GM18951 (cell line): ENCODE data around the gene CACNA1B.

ENCODE experiments used
- POLR2A ChIP-seq: IDR thresholded peaks from 4 replicates; pipeline ENCODE4 v1.6.1; 2011; ENCODE audit warnings: mild to moderate bottlenecking; ENCODE audit not compliant: insufficient read length, insufficient read depth; ENCODE audit errors: extremely low read depth
- in situ Hi-C: fragments of 300-500 bp; cut with MboI; formaldehyde crosslinking; loops from one replicate; pipeline ENCODE4 v1.12.0; 2022; ENCODE audit warnings: low sequenced_read_pairs, mixed read lengths, inconsistent platforms; ENCODE audit not compliant: unreplicated experiment

The CACNA1B gene

DNA sequence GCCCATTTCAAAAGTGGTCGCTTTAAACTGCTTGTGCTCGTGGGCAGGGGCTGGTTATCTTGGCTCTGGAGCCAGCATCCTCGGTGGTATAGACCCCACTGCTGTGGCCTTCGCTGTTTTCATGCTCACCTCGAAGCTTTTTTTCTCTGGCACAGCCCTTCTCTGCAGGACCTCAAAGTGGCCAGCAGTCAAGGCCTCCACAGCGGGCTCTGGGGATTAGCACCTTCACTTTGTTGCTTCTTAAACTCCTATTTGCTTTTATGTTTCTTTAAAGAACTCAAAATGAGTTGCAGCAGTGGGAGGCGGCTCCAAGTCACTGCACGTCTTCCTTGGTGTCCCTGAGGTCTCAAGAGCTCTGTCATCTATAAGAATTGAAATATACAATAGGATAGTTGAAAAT is 165.1 kb downstream of the CACNA1B start:
- in situ Hi-C loops: no loop called here
- TF ChIP-seq POLR2A: no peak

DNA sequence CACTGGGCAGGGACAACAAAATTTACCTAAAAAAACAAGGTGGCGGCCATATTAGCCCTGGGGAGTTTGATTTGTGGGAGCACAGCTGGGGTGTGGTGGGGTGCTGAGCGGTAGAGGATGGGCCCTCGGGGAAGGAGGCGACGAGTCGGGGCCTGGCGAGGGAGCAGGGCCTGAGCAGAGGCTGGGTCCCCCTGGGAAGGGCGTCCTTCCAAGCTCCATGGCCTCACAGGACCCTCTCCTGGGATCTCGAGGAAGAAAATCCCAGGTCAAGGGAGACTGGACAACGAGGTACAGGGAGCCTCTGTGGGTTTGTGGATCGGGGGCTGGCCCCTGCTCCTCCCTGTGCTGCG is 165.5 kb downstream of the CACNA1B start:
- in situ Hi-C loops: no loop called here
- TF ChIP-seq POLR2A: no peak

DNA sequence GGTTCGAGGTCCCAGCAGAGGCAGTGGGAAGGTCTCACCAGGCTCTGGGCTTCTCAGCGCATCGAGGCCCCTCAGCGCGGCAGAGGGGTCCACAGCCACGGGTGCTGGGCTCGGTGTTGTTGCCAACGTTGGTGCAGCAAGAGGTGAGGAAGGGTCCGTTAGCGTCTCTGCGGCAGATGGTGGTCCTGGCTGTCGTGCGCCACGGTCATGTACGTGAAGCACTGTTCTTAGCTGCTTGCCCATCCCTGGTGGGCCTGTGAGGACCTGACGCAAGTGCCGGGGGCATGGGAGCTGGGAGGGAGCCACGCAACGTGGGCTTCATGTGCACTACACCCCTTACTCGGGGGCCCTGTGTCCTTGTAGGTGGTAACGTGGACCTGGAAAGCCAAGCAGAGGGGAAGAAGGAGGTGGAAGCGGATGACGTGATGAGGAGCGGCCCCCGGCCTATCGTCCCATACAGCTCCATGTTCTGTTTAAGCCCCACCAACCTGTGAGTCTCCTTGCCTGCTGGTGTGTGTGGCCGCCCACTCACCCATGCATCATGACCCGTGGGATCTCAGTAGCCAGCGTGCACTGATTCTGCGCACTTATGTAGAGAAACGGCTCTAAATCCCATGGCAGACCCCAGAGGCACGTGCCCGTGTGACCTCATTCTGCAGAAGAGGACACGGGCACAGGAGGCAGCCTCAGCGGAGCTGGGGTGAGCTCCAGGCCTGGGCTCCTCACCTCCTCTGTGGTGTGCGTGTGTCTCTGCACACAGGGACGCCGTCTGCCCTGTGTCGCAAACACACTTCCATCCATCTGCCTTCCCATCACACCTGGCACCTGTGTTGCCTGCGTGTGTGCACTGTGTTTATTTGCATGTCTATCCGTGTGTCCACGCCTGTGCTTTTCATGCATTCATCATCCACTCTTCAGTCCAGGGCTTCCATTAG is 166.1 kb downstream of the CACNA1B start:
- no peak for TF ChIP-seq POLR2A
- in situ Hi-C loops: no loop called here

DNA sequence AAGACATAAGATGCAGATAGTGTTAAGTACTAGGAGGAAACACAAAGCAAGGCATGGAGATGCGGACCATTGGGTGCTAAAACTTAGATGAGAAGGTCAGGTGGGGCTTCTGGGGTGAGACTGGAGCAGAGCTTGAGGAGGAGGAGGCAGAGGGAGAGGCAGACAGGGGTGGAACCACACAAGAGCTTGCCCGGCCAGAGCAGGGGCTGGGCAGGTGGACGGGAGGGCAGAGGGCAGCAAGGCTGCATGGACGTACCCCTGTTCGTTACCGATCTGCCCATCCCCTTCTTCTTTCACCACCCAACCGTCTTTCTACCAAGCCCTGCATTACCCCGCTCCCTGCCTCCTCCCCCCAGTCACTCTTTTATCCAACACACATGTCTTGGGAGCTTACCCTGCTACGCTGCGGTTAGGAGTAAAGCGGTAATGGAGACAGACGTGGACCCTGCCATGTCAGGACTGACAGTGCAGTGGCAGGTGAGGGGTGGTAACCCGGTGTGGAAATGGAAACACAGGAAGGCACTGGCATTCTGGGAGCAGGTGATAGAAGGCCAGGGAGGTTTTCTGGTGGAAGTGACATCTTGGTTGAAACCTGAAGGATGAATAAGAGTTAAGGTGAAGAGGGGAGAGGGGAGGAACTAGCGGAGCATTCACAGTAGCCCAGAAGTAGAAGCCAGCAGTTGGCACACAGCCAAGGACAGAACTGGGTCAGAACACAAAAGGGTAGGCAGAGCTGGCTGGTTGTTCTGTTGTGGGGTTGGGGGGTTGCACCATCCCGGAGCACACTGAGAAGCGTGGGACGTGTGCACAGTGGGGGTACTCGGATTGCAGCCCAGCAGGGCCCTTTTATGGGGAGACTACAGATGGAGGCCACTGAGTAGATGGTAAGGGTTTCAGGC is 167.2 kb downstream of the CACNA1B start:
- TF ChIP-seq POLR2A: no peak
- in situ Hi-C loops: no loop called here

DNA sequence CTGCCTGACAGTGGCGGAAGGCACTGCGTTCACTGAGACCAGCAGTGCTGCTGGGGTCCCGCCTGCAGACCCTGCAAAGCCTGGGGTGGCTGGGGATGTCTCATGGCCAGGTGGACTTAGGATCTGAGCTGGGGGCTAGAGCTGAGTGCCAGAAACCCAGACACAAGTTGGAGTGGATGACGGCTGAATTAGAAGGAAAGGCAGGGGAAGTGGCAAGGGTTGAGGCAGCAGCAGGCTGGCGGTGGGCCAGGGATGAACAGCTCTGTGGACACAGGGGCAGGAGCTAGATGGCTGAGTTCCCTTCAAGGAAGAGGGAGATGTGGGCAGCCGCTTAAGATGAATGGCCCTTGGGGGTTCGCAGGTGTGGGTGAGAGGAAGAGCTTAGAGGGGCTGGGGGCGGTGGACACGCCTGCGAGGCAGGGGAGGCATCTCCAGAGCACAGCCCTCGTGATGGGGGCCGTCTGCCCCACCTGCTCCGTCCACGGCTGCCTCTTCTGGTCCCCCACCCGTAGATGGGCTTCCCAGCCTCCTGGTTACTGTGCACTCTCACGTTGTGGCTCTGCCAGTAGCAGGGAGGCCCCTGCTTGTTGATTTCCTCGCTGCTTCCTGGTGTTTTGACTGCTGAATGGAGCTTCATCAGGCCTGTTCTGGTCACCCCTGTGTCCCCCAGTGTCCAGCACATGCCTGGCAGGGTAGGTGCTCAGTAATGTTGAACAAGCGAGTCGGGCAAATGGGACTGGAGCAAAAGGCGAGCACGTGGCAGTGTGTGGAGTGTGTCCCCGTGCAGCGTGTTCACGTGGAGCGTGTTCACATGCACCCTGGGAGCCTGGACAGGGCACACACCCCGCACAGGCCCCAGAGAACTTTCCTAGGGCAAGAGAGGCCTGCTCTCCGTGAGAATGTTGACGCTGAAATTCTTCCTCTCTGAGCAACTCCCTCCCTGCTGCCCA is 168.2 kb downstream of the CACNA1B start:
- in situ Hi-C loops: no loop called here
- no peak for TF ChIP-seq POLR2A

DNA sequence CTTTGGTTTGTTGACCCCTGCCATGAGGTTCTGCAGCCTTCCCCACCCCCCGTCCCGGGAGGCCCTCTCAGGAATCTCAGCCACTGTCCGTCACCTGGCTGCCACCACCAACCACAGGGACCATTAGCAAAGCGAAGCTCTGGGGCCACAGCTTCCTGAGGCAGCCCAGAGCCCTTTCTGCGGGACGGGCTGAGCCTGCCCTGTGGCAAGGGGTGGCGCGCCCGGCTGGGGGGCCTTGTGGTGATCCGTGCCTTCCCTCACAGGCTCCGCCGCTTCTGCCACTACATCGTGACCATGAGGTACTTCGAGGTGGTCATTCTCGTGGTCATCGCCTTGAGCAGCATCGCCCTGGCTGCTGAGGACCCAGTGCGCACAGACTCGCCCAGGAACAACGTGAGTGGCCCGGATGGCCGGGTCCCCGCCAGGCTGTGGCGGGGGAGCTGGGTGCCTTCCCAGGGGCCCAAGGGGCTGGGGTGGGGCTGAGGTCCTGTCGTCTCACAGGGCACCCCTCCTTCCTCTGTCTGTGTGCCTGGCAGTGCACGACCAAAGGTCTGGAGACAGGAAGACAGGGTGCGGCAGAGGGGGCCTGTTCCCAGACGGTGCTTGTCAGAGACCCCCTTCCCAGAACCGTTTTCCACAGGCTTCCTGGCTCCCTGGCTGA is 169.2 kb downstream of the CACNA1B start:
- TF ChIP-seq POLR2A: no peak
- in situ Hi-C loops: no loop called here

DNA sequence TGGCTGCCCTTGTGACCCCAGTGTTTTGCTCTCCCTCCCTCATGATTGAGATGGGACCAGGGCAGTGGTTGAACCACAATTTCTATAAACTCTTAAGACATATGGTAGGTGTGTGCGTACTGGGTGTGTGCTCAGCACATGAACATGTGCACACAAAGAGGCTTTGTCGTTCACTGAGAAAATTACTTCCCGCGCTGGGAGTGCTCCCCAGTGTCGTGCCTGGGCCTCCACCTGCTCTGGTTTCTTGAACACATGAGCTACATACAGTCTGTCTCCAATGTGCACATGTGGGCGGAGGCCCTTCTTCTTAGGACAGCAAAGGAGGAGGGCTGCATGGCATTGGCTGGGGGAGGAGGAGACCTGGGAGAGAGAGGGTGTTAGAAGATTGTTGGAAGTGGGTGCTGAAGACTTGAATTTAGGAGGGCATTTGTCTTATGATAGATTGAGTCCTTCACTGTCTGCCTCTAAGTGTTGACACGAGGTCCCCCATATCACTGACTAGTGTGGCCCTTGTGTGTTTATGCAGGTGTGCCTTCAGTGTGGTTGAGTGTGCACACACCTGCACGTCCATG is 170.0 kb downstream of the CACNA1B start:
- in situ Hi-C loops: no loop called here
- TF ChIP-seq POLR2A: no peak

DNA sequence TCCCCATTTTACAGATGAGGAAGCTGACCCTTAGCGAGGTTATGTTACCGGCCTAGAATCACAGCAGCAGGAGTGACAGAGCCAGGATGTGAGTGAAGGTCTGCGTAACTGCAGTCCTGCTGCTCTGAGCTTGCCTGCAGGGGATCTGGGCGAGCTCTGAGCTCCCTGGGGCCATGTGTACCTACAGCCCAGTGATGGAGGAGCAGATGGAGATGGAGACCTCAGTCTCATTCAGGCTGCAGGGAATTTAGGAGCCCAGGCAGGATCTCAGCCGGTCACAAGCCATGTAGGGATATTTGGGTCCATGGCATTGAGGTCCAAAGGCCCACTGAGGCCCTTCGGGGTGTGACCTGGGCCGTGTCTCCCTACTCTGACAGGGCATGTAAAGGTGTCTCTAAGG is 170.6 kb downstream of the CACNA1B start:
- in situ Hi-C loops: no loop called here
- TF ChIP-seq POLR2A: no peak

DNA sequence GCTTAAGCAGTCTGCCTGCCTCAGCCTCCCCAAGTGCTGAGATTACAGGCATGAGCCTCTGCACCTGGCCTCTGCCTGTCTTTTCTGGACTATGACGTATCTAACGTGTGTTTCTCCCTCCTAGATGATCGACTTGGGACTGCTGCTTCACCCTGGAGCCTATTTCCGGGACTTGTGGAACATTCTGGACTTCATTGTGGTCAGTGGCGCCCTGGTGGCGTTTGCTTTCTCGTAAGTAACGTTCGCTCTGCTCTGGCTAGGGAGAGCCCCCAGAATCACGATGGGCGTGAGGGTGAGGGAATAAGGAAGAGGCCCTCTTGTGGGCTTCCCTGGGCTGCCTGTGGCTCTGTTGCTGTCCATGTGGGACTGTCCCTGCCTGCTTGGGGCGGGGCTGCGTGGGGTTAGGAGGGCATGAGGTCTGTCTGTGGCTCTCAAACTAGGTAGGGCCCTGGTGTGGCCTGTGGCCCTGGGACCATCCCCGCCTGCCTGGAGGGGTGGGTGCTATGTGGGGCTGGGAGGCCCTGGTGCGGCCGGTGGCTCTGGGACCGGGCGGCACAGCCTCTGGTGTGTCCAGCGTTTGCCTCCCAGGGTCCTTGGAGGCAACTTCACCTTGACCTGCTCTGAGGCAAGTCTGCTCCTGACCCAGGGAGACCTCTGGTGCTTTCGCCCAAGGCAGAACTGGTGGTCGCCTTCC is 171.7 kb downstream of the CACNA1B start:
- in situ Hi-C loops: no loop called here
- no peak for TF ChIP-seq POLR2A

DNA sequence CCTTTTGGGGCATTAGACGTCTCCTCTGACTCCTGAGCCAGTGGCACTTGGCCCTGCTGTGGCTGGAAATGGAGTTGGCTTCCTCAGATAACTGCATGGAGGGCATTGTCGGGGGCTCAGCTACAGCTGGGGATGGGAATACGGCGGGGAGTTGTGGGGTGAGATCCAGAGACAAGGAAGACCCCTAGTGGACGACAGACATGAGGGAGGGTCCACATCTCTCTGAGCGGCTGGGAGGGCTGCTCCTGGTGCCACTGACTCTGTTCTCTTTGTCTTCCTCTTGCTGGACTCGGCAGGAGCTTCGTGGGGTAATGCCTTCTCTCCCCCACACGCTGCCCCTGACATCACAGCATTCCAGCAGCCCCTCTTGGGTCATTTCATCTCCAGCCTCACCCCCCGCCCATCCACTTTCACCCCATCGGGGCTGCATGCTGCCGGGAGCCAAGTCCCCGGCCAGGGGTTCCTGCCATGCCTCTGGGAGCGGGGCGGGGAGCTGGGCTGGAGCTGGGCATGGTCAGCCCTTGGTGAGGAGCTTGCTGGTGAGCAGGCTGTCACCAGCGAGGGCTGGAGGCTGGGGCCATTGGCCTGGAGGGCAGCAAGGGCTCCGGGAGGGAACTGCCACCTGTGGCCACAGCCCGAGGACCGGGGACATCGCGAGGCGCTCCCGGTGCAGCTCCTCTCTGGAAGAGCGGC is 172.3 kb downstream of the CACNA1B start:
- in situ Hi-C loops: no loop called here

More for the DNA sequence above, 172.3 kb downstream of the CACNA1B start:
- no peak for TF ChIP-seq POLR2A
